Fibroblast of mammary gland (primary cell): ENCODE measurements around the gene HHATL.
A peak's percentile ranks its signal among the peaks of the same experiment; 100 is the strongest.

ENCODE experiments used
- DNase-seq: peaks from one replicate; pipeline ENCODE4 v3.0.0-alpha.2; 2010; ENCODE audit warnings: low read depth
- H3K4me3 ChIP-seq: 2 replicates; pipeline ENCODE4 v1.5.1; 2011; ENCODE audit warnings: low read depth, mild to moderate bottlenecking, low read length, moderate library complexity; ENCODE audit not compliant: control insufficient read depth
- TF ChIP-seq, protein P1 (sequence below): conservative IDR thresholded peaks from 2 replicates; pipeline ENCODE4 v1.5.1; 2011; ENCODE audit warnings: low read depth, low read length, inconsistent platforms; ENCODE audit not compliant: control insufficient read depth, insufficient read depth

HHATL gene

DNA sequence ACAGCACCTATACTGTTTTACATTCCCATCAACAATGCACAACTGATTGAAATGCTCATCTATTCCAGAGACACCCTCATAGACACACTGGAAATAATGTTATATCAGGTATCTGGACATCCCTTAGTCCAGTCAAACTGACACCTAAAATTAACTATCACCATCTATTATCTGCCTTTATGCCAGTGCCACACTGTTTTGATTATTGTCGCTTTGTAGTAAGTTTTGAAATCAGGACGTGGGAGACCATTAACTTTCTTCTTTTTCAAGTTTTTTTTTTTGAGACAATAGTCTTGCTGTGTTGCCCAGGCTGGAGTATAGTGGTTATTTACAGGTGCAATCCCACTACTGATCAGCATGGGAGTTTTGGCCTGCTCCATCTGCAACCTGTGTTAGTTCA is 26.7 kb downstream of the HHATL start:
- TF ChIP-seq, protein P1, sequence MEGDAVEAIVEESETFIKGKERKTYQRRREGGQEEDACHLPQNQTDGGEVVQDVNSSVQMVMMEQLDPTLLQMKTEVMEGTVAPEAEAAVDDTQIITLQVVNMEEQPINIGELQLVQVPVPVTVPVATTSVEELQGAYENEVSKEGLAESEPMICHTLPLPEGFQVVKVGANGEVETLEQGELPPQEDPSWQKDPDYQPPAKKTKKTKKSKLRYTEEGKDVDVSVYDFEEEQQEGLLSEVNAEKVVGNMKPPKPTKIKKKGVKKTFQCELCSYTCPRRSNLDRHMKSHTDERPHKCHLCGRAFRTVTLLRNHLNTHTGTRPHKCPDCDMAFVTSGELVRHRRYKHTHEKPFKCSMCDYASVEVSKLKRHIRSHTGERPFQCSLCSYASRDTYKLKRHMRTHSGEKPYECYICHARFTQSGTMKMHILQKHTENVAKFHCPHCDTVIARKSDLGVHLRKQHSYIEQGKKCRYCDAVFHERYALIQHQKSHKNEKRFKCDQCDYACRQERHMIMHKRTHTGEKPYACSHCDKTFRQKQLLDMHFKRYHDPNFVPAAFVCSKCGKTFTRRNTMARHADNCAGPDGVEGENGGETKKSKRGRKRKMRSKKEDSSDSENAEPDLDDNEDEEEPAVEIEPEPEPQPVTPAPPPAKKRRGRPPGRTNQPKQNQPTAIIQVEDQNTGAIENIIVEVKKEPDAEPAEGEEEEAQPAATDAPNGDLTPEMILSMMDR: no peak
- DNase-seq: no peak
- H3K4me3 ChIP-seq: no peak overlapping the region

DNA sequence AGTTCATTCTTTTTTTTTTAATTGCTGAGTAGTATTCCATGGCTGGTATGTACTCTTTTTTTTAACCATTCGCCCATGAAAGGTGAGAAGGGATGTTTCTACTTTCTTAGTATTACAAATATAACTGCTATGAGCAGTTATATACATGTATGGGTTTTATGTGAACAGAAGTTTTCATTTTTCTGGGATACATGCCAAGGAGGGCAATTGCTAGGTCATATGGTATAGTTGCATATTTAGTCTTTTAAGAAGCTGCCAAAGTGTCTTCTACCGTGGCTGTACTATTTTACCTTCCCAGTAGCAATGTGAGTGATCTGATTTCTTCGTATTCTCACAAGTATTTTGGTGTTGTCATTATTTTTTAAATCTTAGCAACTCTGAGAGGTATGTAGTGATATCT is 28.5 kb downstream of the HHATL start:
- no peak for DNase-seq
- TF ChIP-seq, protein P1: no peak
- H3K4me3 ChIP-seq: no peak overlapping the region

DNA sequence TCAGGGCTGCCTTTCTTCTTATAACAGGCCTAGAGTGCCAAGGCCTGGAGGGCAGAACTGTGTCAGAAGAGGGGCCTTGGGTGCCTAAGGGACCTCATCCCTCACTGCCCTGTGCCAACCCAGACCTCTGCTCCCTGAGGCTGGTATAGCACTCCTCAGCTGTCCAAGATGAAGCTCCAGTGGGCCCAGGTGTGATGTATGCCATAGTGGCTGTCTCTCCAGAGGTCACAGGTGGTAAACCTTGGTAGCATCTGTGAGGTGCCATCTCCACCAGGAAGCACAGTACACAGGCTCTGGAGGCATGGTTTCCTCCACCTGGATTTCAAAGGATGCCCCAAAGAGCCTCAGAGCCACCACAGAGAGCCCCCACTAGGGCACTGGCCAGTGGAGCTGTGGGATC is 29.5 kb downstream of the HHATL start:
- TF ChIP-seq, protein P1: no peak
- no peak for DNase-seq
- no peak overlapping the region for H3K4me3 ChIP-seq

DNA sequence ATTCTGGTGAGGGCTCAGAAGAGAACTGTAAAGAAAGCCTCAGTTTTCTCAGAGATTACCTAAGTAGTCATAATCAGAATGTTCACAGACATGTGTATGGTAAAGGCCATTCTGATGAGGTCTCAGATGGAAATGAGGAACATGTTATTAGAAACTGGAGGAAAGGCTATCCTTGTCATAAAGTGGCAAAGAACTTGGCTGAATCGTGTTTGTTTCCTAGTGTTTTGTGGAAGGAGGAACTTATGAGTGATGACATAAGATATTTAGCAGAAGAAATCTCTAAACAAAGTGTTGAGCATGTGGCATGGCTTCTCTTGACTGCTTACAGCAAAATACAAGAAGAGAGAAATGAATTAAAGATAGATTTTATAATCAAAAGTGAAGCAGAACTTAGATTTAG is 30.1 kb downstream of the HHATL start:
- no peak overlapping the region for H3K4me3 ChIP-seq
- TF ChIP-seq, protein P1: no peak
- no peak for DNase-seq

DNA sequence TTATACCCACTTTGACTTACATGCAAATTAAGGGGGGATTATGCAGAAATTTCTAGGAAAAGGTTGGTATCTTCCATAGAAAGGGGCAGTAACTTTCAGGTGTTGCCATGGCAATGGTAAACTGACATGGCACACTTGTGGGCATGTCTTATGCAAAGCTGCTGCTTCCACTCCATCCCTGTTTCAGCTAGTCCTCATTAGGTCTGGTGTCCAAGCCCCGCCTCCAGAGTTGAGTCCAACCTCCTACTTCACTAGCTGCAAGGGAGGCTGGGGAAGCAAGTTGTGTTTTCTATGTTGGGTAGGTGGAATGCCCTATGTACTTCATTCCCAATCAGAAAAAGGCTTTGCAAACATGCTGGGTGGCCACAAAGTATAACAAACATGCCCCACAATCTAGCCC is 31.9 kb downstream of the HHATL start:
- H3K4me3 ChIP-seq: no peak overlapping the region
- DNase-seq: no peak
- TF ChIP-seq, protein P1: no peak

DNA sequence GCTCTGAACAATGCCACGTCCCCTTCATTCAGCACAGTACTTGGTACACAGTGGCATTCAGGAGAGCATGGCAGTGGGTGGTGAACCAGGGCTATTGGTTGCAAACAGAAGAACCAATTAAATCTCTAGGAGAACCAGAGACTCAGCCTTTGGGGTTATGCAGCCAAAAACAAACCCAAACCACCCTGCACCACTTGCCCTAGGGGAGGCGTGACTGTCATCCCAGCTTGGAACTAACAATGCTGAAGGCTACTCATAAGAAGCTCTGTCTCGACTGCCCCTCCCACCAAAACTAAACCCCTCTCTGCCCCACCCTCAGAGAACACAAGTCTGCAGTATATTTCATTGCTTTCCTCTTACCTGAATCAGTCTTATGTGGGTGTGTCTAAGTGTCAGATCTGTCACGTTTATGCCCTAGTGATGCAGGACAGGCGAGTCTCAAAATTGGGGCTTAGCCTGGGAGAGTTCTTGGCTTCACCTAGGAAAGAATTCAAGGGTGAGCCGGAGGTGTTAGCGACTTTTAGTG is 32.5 kb downstream of the HHATL start:
- DNase-seq: no peak
- H3K4me3 ChIP-seq: no peak overlapping the region
- TF ChIP-seq, protein P1: no peak

DNA sequence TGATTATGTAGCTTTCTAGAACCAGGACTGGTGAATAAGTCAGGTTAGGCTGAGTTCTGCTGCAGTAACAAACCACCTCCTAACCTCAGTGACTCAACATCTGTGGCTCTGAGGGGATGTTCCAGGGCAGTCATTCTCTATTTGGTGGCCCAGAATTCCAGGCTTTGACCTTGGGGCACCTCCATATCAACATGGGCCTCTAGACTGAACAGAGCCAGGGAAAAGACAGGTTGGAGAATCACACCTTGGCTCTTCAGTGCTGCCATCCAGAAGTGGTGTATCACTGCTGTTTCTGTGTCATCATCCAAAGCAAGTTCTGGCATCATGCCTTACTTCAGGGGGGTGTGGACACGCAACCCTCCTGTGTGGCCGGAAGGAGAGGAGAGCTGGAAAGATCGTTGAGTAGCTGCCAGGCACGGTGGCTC is 33.8 kb downstream of the HHATL start:
- TF ChIP-seq, protein P1: no peak
- peak; percentile 75 for DNase-seq
- H3K4me3 ChIP-seq: no peak overlapping the region
